GM21576 (cell line): Measurements from ENCODE around the gene IQCN.

Source experiments
- ATAC-seq: cut with Tn5 transposase; IDR thresholded peaks from one replicate; pipeline ENCODE4 v1.9.1; 2021; ENCODE audit warnings: mild to moderate bottlenecking, moderate library complexity; ENCODE audit not compliant: unreplicated experiment

IQCN gene

GRCh38 chr19:18287836-18288772, 13.9 kb upstream of the IQCN start:
- ATAC-seq: no peak

GRCh38 chr19:18286973-18287635, 12.9 kb upstream of the IQCN start:
- no peak for ATAC-seq

- ATAC-seq: no peak
Observed at GRCh38 chr19:18284712-18285360, 10.6 kb upstream of the IQCN start.

- no peak for ATAC-seq
Observed at GRCh38 chr19:18283338-18283737, 9.1 kb upstream of the IQCN start.

GRCh38 chr19:18282788-18283141, 8.5 kb upstream of the IQCN start:
- no peak for ATAC-seq

GRCh38 chr19:18282021-18282787, 8.0 kb upstream of the IQCN start:
- ATAC-seq: no peak

GRCh38 chr19:18281082-18282020, 7.1 kb upstream of the IQCN start, which contains the start of gene JUND:
TSS of gene JUND (minus strand) at chr19:18281622. CDS start at chr19:18281484, 138 bp downstream.
- peak; percentile 48 for ATAC-seq

- no peak for ATAC-seq
Observed at GRCh38 chr19:18280247-18281081, 6.2 kb upstream of the IQCN start.

GRCh38 chr19:18279516-18280246, 5.4 kb upstream of the IQCN start:
- peak; percentile 19 for ATAC-seq

- ATAC-seq: no peak
Observed at GRCh38 chr19:18279266-18279515, 4.9 kb upstream of the IQCN start.

- no peak for ATAC-seq
Observed at GRCh38 chr19:18278521-18279265, 4.4 kb upstream of the IQCN start.

- no peak for ATAC-seq
Observed at GRCh38 chr19:18274781-18275356, 617 bp upstream of the IQCN start.

GRCh38 chr19:18273561-18274218, 562 bp downstream of the IQCN start:
- no peak for ATAC-seq

GRCh38 chr19:18271433-18271841, 2.8 kb downstream of the IQCN start:
- no peak for ATAC-seq

- no peak for ATAC-seq
Observed at GRCh38 chr19:18270326-18270725, 3.9 kb downstream of the IQCN start.

GRCh38 chr19:18269070-18269723, 5.1 kb downstream of the IQCN start:
- no peak for ATAC-seq
